ENCODE measurements around the gene GABPB2.

The GABPB2 gene

GRCh38 chr1:151043163-151043562 lies 27.4 kb upstream of the GABPB2 start:
- TF ChIP-seq EZH2phosphoT487 (IDR thresholded peaks at IDR 0.05; ENCODE audit: low read depth) = no peak
- TF ChIP-seq, protein P1, sequence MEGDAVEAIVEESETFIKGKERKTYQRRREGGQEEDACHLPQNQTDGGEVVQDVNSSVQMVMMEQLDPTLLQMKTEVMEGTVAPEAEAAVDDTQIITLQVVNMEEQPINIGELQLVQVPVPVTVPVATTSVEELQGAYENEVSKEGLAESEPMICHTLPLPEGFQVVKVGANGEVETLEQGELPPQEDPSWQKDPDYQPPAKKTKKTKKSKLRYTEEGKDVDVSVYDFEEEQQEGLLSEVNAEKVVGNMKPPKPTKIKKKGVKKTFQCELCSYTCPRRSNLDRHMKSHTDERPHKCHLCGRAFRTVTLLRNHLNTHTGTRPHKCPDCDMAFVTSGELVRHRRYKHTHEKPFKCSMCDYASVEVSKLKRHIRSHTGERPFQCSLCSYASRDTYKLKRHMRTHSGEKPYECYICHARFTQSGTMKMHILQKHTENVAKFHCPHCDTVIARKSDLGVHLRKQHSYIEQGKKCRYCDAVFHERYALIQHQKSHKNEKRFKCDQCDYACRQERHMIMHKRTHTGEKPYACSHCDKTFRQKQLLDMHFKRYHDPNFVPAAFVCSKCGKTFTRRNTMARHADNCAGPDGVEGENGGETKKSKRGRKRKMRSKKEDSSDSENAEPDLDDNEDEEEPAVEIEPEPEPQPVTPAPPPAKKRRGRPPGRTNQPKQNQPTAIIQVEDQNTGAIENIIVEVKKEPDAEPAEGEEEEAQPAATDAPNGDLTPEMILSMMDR (IDR thresholded peaks at IDR 0.05; ENCODE audit: low read depth, low read length) = no peak
- no peak overlapping the region for H2AFZ ChIP-seq (ENCODE audit: low read depth, low read length)

GRCh38 chr1:151047591-151047924 lies 23.0 kb upstream of the GABPB2 start, which contains the start of gene C1orf56:
C1orf56 (plus strand) TSS chr1:151047751; CDS start chr1:151047848, 97 bp downstream.
- Histone ChIP-seq H3K27me3 (ENCODE audit: low read depth, low read length) (no peaks in the 10 kb centered on the region), H3K4me1 (ENCODE audit: low read length) (peaks cover 10% of the 10 kb centered on the region), H2AFZ (ENCODE audit: low read depth, low read length) (peak within 1 kb of the TSS; percentile 94), H3K4me2 (ENCODE audit: low read length) (peak within 1 kb of the TSS; percentile 88), H3K4me3 (ENCODE audit: low read length) (peak within 1 kb of the TSS; percentile 84), H3K36me3 (replicated peaks; ENCODE audit: low read depth, low read length) (peaks cover 14% of the 10 kb centered on the region), H4K20me1 (ENCODE audit: insufficient read depth, low read length) (no peaks in the 10 kb centered on the region), H3K9ac (ENCODE audit: low read length) (peak within 1 kb of the TSS; percentile 72), H3K9me3 (ENCODE audit: insufficient read depth, low read length) (no peaks in the 10 kb centered on the region), H3K79me2 (ENCODE audit: low read length) (no peaks in the 10 kb centered on the region), H3K27ac (ENCODE audit: low read length) (no peak within 1 kb of the TSS)
- TF ChIP-seq, protein P1 (IDR thresholded peaks at IDR 0.05; ENCODE audit: low read depth, low read length) = no peak
- TF ChIP-seq EZH2phosphoT487 (IDR thresholded peaks at IDR 0.05; ENCODE audit: low read depth) = no peak

More at GRCh38 chr1:151043163-151043562, 27.4 kb upstream of the GABPB2 start:
- Histone ChIP-seq H3K4me3 (ENCODE audit: low read length) (no peak overlapping the region), H3K36me3 (replicated peaks; ENCODE audit: low read depth, low read length) (no peaks in the 10 kb centered on the region), H3K79me2 (ENCODE audit: low read length) (no peaks in the 10 kb centered on the region), H3K9me3 (ENCODE audit: insufficient read depth, low read length) (no peaks in the 10 kb centered on the region), H3K27ac (ENCODE audit: low read length) (no peak overlapping the region), H3K4me2 (ENCODE audit: low read length) (no peak overlapping the region), H4K20me1 (ENCODE audit: insufficient read depth, low read length) (no peaks in the 10 kb centered on the region), H3K9ac (ENCODE audit: low read length) (no peak overlapping the region), H3K4me1 (ENCODE audit: low read length) (peaks cover 10% of the 10 kb centered on the region), H3K27me3 (ENCODE audit: low read depth, low read length) (no peaks in the 10 kb centered on the region)

GRCh38 chr1:151047925-151048644 lies 22.5 kb upstream of the GABPB2 start:
- H3K9ac ChIP-seq (ENCODE audit: low read length) = peak overlapping the region; percentile 72
- H3K9me3 ChIP-seq (ENCODE audit: insufficient read depth, low read length) = no peaks in the 10 kb centered on the region
- no peaks in the 10 kb centered on the region for H4K20me1 ChIP-seq (ENCODE audit: insufficient read depth, low read length)
- H3K27ac ChIP-seq (ENCODE audit: low read length) = no peak overlapping the region
- peak overlapping the region; percentile 88 for H3K4me2 ChIP-seq (ENCODE audit: low read length)
- TF ChIP-seq, protein P1 (IDR thresholded peaks at IDR 0.05; ENCODE audit: low read depth, low read length) = peak; percentile 51
- no peak for TF ChIP-seq EZH2phosphoT487 (IDR thresholded peaks at IDR 0.05; ENCODE audit: low read depth)
- peak overlapping the region; percentile 94 for H2AFZ ChIP-seq (ENCODE audit: low read depth, low read length)
- peaks cover 10% of the 10 kb centered on the region for H3K4me1 ChIP-seq (ENCODE audit: low read length)
- H3K36me3 ChIP-seq (replicated peaks; ENCODE audit: low read depth, low read length) = peaks cover 19% of the 10 kb centered on the region
- H3K4me3 ChIP-seq (ENCODE audit: low read length) = peak overlapping the region; percentile 84
- H3K79me2 ChIP-seq (ENCODE audit: low read length) = no peaks in the 10 kb centered on the region
- H3K27me3 ChIP-seq (ENCODE audit: low read depth, low read length) = no peaks in the 10 kb centered on the region

- Histone ChIP-seq H2AFZ (ENCODE audit: low read depth, low read length) (no peak overlapping the region), H3K9ac (ENCODE audit: low read length) (no peak overlapping the region), H3K27ac (ENCODE audit: low read length) (no peak overlapping the region), H3K36me3 (replicated peaks; ENCODE audit: low read depth, low read length) (peaks cover 21% of the 10 kb centered on the region), H3K4me3 (ENCODE audit: low read length) (peak overlapping the region; percentile 84), H4K20me1 (ENCODE audit: insufficient read depth, low read length) (no peaks in the 10 kb centered on the region), H3K9me3 (ENCODE audit: insufficient read depth, low read length) (no peaks in the 10 kb centered on the region), H3K27me3 (ENCODE audit: low read depth, low read length) (no peaks in the 10 kb centered on the region), H3K79me2 (ENCODE audit: low read length) (no peaks in the 10 kb centered on the region), H3K4me2 (ENCODE audit: low read length) (peak overlapping the region; percentile 88), H3K4me1 (ENCODE audit: low read length) (peaks cover 10% of the 10 kb centered on the region)
- TF ChIP-seq EZH2phosphoT487 (IDR thresholded peaks at IDR 0.05; ENCODE audit: low read depth) = no peak
- TF ChIP-seq, protein P1 (IDR thresholded peaks at IDR 0.05; ENCODE audit: low read depth, low read length) = no peak
Measured at GRCh38 chr1:151048645-151049032, 21.9 kb upstream of the GABPB2 start.
